ENCODE results near the gene KIF20B. TPM values are rescaled to one million over a fixed set of nuclear protein-coding genes. Genes with fewer than 3 reads are reported as not detected.
A peak's percentile ranks its signal among the peaks of the same experiment; 100 is the strongest.

Gene KIF20B
- total and polyA plus RNA-seq, 2 of the 13 experiments (the other 11 are each of a cell fraction or from before 2014, with no cell fraction given) = 3.5 to 38.6 TPM

DNA sequence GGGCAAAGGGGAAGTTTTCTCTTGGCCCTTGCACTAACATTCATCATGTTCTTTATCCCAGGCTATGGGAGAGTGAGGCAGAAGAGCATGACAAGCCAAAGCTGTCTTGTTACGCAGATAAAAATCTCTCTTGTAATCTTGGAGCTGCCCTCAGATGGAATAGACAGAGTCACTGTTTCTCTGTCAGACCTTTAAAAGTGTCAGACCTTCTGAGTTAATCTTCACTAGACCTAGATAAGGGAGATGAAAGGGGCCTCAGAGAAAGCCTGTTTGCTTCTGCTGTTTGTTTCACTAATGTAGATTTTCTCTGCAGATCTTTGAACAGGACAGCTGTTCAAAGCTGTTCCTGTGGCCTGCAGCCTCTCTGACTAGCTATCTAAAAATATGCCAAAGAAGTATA is 112.9 kb downstream of the KIF20B start (continued):
- TF ChIP-seq, protein P1, sequence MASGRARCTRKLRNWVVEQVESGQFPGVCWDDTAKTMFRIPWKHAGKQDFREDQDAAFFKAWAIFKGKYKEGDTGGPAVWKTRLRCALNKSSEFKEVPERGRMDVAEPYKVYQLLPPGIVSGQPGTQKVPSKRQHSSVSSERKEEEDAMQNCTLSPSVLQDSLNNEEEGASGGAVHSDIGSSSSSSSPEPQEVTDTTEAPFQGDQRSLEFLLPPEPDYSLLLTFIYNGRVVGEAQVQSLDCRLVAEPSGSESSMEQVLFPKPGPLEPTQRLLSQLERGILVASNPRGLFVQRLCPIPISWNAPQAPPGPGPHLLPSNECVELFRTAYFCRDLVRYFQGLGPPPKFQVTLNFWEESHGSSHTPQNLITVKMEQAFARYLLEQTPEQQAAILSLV (CRISPR knock-in tag; IDR thresholded peaks at IDR 0.05; ENCODE audit: borderline replicate concordance) = no peak
- TF ChIP-seq HMG20A (CRISPR knock-in tag; IDR thresholded peaks at IDR 0.05; ENCODE audit: borderline replicate concordance) = peak; percentile 73; the same call in 1 of the 2 replicates
- no peak for TF ChIP-seq KMT2B (CRISPR knock-in tag; IDR thresholded peaks at IDR 0.05)
- TF ChIP-seq SMYD3 (CRISPR knock-in tag; IDR thresholded peaks at IDR 0.05) = no peak
- no peak for TF ChIP-seq YEATS2 (CRISPR knock-in tag; IDR thresholded peaks at IDR 0.05; ENCODE audit: borderline replicate concordance)
- TF ChIP-seq ZNF12 (CRISPR knock-in tag; IDR thresholded peaks at IDR 0.05) = no peak
- TF ChIP-seq, protein P2, sequence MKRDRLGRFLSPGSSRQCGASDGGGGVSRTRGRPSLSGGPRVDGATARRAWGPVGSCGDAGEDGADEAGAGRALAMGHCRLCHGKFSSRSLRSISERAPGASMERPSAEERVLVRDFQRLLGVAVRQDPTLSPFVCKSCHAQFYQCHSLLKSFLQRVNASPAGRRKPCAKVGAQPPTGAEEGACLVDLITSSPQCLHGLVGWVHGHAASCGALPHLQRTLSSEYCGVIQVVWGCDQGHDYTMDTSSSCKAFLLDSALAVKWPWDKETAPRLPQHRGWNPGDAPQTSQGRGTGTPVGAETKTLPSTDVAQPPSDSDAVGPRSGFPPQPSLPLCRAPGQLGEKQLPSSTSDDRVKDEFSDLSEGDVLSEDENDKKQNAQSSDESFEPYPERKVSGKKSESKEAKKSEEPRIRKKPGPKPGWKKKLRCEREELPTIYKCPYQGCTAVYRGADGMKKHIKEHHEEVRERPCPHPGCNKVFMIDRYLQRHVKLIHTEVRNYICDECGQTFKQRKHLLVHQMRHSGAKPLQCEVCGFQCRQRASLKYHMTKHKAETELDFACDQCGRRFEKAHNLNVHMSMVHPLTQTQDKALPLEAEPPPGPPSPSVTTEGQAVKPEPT (CRISPR knock-in tag; IDR thresholded peaks at IDR 0.05; ENCODE audit: low read depth) = no peak
- peak; percentile 78; the same call in 1 of the 2 replicates for TF ChIP-seq ZNF292 (CRISPR knock-in tag; IDR thresholded peaks at IDR 0.05; ENCODE audit: borderline replicate concordance, low read depth)
- no peak for TF ChIP-seq ZNF468 (CRISPR knock-in tag; IDR thresholded peaks at IDR 0.05)
- TF ChIP-seq, protein P3, sequence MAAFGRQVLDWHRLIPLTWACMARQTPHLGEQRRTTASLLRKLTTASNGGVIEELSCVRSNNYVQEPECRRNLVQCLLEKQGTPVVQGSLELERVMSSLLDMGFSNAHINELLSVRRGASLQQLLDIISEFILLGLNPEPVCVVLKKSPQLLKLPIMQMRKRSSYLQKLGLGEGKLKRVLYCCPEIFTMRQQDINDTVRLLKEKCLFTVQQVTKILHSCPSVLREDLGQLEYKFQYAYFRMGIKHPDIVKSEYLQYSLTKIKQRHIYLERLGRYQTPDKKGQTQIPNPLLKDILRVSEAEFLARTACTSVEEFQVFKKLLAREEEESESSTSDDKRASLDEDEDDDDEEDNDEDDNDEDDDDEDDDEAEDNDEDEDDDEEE (CRISPR knock-in tag; IDR thresholded peaks at IDR 0.05) = no peak
- TF ChIP-seq SYNCRIP (IDR thresholded peaks at IDR 0.05; ENCODE audit: insufficient read depth, low read depth, low read length) = no peak
- TF ChIP-seq, protein P4, sequence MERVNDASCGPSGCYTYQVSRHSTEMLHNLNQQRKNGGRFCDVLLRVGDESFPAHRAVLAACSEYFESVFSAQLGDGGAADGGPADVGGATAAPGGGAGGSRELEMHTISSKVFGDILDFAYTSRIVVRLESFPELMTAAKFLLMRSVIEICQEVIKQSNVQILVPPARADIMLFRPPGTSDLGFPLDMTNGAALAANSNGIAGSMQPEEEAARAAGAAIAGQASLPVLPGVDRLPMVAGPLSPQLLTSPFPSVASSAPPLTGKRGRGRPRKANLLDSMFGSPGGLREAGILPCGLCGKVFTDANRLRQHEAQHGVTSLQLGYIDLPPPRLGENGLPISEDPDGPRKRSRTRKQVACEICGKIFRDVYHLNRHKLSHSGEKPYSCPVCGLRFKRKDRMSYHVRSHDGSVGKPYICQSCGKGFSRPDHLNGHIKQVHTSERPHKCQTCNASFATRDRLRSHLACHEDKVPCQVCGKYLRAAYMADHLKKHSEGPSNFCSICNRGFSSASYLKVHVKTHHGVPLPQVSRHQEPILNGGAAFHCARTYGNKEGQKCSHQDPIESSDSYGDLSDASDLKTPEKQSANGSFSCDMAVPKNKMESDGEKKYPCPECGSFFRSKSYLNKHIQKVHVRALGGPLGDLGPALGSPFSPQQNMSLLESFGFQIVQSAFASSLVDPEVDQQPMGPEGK (CRISPR knock-in tag; IDR thresholded peaks at IDR 0.05) = peak; percentile 45; the same call in 1 of the 2 replicates
- TF ChIP-seq, protein P5, sequence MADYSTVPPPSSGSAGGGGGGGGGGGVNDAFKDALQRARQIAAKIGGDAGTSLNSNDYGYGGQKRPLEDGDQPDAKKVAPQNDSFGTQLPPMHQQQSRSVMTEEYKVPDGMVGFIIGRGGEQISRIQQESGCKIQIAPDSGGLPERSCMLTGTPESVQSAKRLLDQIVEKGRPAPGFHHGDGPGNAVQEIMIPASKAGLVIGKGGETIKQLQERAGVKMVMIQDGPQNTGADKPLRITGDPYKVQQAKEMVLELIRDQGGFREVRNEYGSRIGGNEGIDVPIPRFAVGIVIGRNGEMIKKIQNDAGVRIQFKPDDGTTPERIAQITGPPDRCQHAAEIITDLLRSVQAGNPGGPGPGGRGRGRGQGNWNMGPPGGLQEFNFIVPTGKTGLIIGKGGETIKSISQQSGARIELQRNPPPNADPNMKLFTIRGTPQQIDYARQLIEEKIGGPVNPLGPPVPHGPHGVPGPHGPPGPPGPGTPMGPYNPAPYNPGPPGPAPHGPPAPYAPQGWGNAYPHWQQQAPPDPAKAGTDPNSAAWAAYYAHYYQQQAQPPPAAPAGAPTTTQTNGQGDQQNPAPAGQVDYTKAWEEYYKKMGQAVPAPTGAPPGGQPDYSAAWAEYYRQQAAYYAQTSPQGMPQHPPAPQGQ (CRISPR knock-in tag; IDR thresholded peaks at IDR 0.05; ENCODE audit: borderline replicate concordance) = no peak
- TF ChIP-seq REL (CRISPR knock-in tag; conservative IDR thresholded peaks at IDR 0.05) = no peak
- TF ChIP-seq SIX1 (CRISPR knock-in tag; IDR thresholded peaks at IDR 0.05; ENCODE audit: borderline replicate concordance) = peak; percentile 30; the same call in 1 of the 2 replicates
- TF ChIP-seq, protein P6, sequence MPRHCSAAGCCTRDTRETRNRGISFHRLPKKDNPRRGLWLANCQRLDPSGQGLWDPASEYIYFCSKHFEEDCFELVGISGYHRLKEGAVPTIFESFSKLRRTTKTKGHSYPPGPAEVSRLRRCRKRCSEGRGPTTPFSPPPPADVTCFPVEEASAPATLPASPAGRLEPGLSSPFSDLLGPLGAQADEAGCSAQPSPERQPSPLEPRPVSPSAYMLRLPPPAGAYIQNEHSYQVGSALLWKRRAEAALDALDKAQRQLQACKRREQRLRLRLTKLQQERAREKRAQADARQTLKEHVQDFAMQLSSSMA (CRISPR knock-in tag; IDR thresholded peaks at IDR 0.05) = no peak
- TF ChIP-seq SIN3A (IDR thresholded peaks at IDR 0.05; ENCODE audit: borderline replicate concordance, low read depth, low read length) = 0 out of 2 replicates have a peak, but pooled peaks have one; percentile 38
- TF ChIP-seq NFE2L2 (IDR thresholded peaks at IDR 0.05; ENCODE audit: low read length) = no peak
- TF ChIP-seq ZBTB1 (CRISPR knock-in tag; IDR thresholded peaks at IDR 0.05; ENCODE audit: borderline replicate concordance) = no peak
- peak; percentile 50; the same call in 1 of the 2 replicates for TF ChIP-seq ZNF331 (CRISPR knock-in tag; IDR thresholded peaks at IDR 0.05)
- TF ChIP-seq SMAD1 (CRISPR knock-in tag; IDR thresholded peaks at IDR 0.05; ENCODE audit: borderline replicate concordance, low read depth) = no peak
- peak; percentile 76; the same call in 1 of the 2 replicates for TF ChIP-seq NFIC (IDR thresholded peaks at IDR 0.05; ENCODE audit: low read length)
